T-helper 2 cell treated with Interferon-gamma antibody and Interleukin-4, amounts not matched to agents 100 ng/mL and 5 ng/mL, for 36 hours (primary cell): Measurements from ENCODE around the gene SGSH. TPM values are rescaled to one million over a fixed set of nuclear protein-coding genes. Genes with fewer than 3 reads are reported as not detected.

Source experiments
- intact Hi-C: fragments of 100-400 bp; cut with micrococcal nuclease; formaldehyde crosslinking; loops from one replicate; pipeline ENCODE4 v1.15.1; 2023
- total RNA-seq: library from RNA; stranded (reverse); gene quantifications from 2 replicates; pipeline ENCODE4 v1.2.3, GENCODE V29; 2022

SGSH gene
- total RNA-seq, 1 donor from 2014 or later = 33.5 TPM

DNA sequence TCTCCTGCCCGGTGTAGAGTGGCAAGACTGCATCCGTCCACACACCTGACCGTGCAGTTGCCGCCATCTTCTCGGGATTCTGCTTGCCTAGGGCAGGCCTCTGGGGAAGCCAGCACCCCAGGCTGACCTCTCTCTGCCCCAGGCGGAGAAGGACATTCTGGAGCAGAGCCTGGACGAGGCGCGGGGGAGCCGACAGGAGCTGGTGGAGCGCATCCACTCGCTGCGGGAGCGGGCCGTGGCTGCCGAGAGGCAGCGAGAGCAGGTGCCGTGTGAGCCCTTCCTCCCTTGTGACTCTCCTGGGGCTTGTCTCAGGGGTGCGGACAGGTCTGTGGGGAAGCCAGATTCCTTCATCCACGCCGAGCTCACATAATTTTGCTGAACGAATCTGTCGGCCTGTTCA, 30.5 kb downstream of the SGSH start:
- intact Hi-C loops = no loop called here

- intact Hi-C loops = no loop called here
These were observed 32.6 kb downstream of the SGSH start for GRCh38 chr17:80187515-80187941.

DNA sequence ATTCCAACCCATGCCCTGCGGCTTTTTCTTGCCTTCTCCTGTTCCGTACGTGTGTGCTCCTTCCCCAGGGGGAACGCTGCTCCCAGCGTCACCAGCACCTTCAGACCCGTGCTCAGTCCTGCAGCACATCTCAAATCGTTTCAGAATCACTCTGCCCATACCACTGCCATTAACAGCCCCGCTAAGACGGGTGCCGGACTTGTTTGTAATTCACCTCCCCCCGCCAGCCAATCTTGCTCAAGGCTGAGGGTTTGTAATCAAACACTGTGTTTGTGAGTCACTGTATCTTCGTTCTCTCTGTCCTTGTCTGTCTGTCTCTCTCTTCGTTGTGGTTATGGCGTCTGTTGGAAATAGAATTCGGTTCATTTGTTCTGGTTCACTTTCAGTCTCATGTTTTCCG, 33.0 kb downstream of the SGSH start:
- intact Hi-C loops = no loop called here

DNA sequence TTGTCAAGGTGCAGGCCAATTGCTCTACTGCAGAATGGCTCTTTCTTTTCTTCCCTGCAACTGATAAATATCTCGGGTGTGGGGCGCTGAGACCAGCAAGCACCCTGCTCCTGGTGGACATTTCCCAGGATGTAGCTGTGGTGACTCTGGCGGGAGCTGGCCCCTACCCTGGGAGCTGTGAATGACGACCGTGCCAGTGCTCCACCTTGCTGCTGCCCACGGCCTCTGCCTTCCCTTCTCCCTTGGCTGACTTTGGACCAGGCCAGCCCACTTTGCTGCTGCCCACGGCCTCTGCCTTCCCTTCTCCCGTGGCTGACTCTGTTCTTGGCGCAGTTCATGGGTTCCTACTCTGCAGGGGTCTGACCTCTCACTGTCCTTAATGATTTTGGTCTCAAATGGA, 34.2 kb downstream of the SGSH start:
- intact Hi-C loops = no loop called here

GRCh38 chr17:80184423-80184714, 35.8 kb downstream of the SGSH start:
- intact Hi-C loops = no loop called here

GRCh38 chr17:80183581-80184422, 36.3 kb downstream of the SGSH start:
- intact Hi-C loops = no loop called here

- intact Hi-C loops = no loop called here
These were observed 37.3 kb downstream of the SGSH start for GRCh38 chr17:80182845-80183223.

GRCh38 chr17:80182118-80182844, 37.9 kb downstream of the SGSH start:
- intact Hi-C loops = no loop called here

DNA sequence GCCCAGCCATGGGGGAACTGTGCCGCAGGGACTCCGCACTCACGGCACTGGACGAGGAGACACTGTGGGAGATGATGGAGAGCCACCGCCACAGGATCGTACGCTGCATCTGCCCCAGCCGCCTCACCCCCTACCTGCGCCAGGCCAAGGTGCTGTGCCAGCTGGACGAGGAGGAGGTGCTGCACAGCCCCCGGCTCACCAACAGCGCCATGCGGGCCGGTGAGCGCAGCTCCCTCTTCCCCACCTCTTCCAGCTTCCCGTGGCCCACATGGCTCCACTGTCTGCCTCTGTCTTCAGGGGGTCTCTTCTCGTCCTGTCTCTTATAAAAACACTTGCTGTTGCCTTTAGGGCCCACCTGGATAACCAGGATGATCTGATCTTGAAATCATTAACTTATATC, 38.7 kb downstream of the SGSH start:
- intact Hi-C loops = no loop called here

GRCh38 chr17:80180192-80180591, 39.9 kb downstream of the SGSH start:
- intact Hi-C loops = no loop called here

- intact Hi-C loops = no loop called here
These were observed 42.0 kb downstream of the SGSH start for GRCh38 chr17:80177986-80178595.

DNA sequence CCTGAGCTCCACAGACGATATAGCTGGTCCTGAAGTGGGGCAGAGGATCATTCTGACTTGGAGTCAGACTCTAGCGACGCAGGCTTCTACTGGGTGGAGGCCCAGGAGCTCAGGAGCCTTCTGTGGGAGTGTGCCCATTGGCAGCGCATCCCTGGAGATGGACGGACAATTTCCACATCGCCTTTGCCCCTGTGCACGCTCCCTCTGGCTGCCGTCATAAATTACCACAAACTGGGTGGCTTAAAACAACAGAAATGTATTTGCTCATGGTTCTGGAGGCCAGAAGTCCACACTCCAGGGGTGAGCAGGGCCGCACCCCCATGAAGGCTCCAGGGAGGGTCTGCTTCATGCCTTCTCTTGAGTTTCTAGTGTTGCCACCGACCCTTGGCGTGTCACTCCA, 43.4 kb downstream of the SGSH start:
- intact Hi-C loops = no loop called here

- intact Hi-C loops = no loop called here
These were observed 46.2 kb downstream of the SGSH start for GRCh38 chr17:80173916-80174315.

DNA sequence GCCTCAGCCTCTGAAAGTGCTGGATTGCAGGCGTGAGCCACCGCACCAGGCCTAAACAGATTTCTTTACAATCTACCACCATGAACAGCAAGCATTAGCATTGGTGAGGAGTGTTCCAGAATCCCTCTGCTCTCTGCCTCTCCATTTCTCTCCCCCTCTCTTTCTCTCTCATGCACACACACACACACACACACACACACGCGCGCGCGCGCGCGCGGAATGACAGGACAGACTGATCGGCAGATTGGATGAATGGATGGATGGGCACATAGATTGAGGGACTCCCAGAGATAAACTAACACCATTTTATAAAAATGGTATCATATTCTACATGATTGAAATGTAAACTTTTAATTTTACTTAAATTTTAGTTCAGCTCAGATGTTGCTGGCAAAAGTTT, 47.0 kb downstream of the SGSH start:
- intact Hi-C loops = no loop called here

- intact Hi-C loops = no loop called here
These were observed 48.5 kb downstream of the SGSH start for GRCh38 chr17:80171681-80172080.

DNA sequence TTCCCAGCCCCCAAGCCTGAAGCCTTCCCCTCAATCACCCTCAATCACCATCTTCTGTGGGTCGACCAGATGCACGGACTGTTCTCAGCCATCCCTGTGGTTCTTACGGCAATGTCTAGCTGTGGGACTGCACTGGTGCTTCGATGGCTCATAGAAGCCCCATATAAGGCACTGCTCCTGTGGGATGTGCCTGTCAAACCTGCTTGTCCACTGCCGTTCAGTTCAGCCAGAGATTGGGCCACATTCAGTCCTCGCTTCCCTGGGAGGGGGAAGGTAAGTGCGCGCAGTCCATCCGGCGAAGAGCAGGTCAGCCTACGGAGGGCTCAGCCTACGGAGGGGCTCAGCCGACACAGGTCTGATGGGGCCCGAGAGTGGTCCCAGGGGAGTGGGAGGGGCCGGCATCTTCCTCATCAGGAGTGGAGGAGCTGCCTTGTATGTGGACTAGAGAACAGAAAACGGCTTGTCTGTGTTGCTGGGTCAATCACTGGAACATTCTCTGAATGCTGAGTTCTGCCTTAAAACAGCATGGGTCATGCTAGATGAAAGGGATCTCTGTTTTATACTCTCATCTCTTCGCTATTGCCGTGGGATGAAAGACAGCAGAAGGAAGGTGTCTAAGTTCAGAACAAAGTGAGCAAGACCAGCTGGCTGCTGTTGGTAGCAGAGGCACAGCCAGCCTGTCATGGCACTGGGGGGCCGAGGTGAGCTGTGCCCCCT, 50.2 kb downstream of the SGSH start, which contains the start of gene CARD14:
Gene CARD14, plus strand, starts transcription at position 247 of the 717 bp plus-strand sequence. CDS start 11,409 bp downstream, outside the sequence.
- intact Hi-C loops = no loop called here

DNA sequence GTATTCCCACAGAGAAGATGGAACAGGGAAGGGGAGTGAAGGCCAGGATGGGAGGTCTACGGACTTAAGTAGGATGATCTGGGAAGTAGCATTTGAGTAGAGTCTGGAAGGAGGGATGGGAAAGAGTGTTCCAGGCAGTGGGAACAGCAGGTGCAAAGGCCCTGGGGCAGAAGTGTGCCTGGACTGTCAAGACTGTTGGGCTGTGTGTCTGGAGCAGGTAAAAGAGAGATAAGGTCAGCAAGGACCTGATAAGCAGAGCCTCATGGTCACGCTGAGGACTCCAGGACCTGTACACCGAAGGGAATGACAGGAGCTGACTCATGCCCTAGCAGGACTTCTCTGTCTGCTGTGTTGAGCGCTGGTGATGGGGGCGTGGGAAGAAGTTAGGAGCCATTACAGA, 51.0 kb downstream of the SGSH start:
- intact Hi-C loops = no loop called here

- intact Hi-C loops = no loop called here
These were observed 51.8 kb downstream of the SGSH start for GRCh38 chr17:80168371-80168770.

DNA sequence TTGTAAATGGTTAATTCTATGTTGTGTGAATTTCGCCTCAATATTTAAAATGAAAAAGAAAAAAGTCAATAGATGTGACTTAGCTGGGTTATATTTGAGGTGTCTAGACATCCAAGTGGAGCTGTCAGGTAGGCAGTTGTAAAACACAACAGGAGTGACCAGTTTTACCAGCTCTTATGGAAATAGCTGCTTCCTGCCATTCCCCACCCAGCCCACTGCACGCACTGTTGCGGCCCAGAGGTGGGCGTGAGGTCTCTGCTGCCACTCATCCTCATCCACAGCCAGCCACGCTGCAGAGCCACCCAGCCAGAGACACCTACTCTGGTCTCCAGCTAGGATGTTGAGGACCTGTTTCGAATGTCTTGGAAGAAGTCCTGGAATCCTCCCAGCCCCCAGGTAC, 53.7 kb downstream of the SGSH start:
- intact Hi-C loops = no loop called here

GRCh38 chr17:80164185-80164584, 55.9 kb downstream of the SGSH start:
- intact Hi-C loops = no loop called here

DNA sequence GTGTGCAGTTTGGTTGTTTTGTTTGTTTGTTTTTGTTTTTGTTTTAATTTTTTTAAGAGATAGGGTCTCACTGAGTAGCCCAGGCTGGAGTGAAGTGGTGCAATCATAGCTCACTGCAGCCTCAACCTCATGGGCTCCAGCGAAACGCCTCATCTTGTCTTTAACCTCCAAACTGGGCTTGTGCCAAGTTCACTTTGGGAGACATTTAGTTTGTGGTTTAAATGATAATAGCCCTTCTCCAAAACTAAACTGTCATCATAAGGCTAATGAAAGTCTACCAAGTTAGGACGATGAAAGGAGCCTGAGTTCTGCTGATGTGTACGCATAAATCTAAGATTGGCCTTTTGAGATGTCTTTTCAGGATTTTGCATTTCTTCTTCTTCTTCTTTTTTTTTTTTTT, 56.8 kb downstream of the SGSH start:
- intact Hi-C loops = no loop called here

- intact Hi-C loops = no loop called here
These were observed 59.6 kb downstream of the SGSH start for GRCh38 chr17:80160536-80160935.
